GM23338 (cell line): ENCODE measurements around the gene PRELID3B. TPM values are rescaled to one million over a fixed set of nuclear protein-coding genes. Genes with fewer than 3 reads are reported as not detected.

Source experiments
- ATAC-seq: fragments of 200-7000 bp; cut with Tn5 transposase; 3 replicates; pipeline ENCODE4 v1.9.1; 2020
- DNase-seq: peaks from one replicate; pipeline ENCODE4 v3.0.0-alpha.2; 2015; ENCODE audit warnings: low spot score
- H2AFZ ChIP-seq: fragments of 200-600 bp; sonication (generic); 2 replicates; pipeline ENCODE4 v1.8.0; 2016; ENCODE audit warnings: antibody characterized with exemption, mild to moderate bottlenecking, moderate library complexity
- H3F3A ChIP-seq: fragments of 200-600 bp; sonication (generic); replicated peaks from 2 replicates; pipeline ENCODE4 v1.8.0; 2017; ENCODE audit warnings: antibody characterized with exemption, mixed run types, low read depth
- H3K27ac ChIP-seq: fragments of 200-600 bp; sonication (generic); 2 replicates; pipeline ENCODE4 v1.6.1; 2016; ENCODE audit warnings: low read depth
- H3K27me3 ChIP-seq: fragments of 200-600 bp; sonication (generic); 2 replicates; pipeline ENCODE4 v1.8.0; 2016; ENCODE audit warnings: mild to moderate bottlenecking, mixed run types, moderate library complexity; ENCODE audit not compliant: insufficient read depth
- H3K36me3 ChIP-seq: fragments of 200-600 bp; sonication (generic); 2 replicates; pipeline ENCODE4 v1.8.0; 2016; ENCODE audit warnings: mild to moderate bottlenecking; ENCODE audit not compliant: insufficient read depth
- H3K4me1 ChIP-seq: fragments of 200-600 bp; sonication (generic); 2 replicates; pipeline ENCODE4 v1.8.0; 2016; ENCODE audit warnings: mild to moderate bottlenecking, moderate library complexity; ENCODE audit not compliant: insufficient read depth
- H3K4me2 ChIP-seq: fragments of 200-600 bp; sonication (generic); 2 replicates; pipeline ENCODE4 v1.7.1; 2017; ENCODE audit warnings: mixed run types
- H3K4me3 ChIP-seq: fragments of 200-600 bp; sonication (generic); 2 replicates; pipeline ENCODE4 v1.6.1; 2016; ENCODE audit warnings: mixed run types
- H3K79me2 ChIP-seq: fragments of 200-600 bp; sonication (generic); replicated peaks from 2 replicates; pipeline ENCODE4 v1.8.0; 2017; ENCODE audit warnings: mild to moderate bottlenecking; ENCODE audit not compliant: insufficient read depth
- H3K9me2 ChIP-seq: fragments of 200-600 bp; sonication (generic); 2 replicates; pipeline ENCODE4 v1.8.0; 2017; ENCODE audit not compliant: insufficient read depth
- H4K20me1 ChIP-seq: fragments of 200-600 bp; sonication (generic); replicated peaks from 2 replicates; pipeline ENCODE4 v1.8.0; 2017; ENCODE audit warnings: mild to moderate bottlenecking; ENCODE audit not compliant: insufficient read depth
- H3K27ac Mint-ChIP-seq: 2 replicates; pipeline ENCODE4 v1.8.0; 2020; ENCODE audit warnings: inconsistent platforms, mild to moderate bottlenecking, moderate library complexity, mixed read lengths
- H3K27me3 Mint-ChIP-seq: 3 replicates; pipeline ENCODE4 v1.8.0; 2022; ENCODE audit warnings: low read depth, mild to moderate bottlenecking, moderate library complexity, mixed read lengths, inconsistent platforms; ENCODE audit not compliant: insufficient read depth, poor library complexity
- H3K36me3 Mint-ChIP-seq: 3 replicates; pipeline ENCODE4 v1.8.0; 2021; ENCODE audit warnings: low read depth, mild to moderate bottlenecking, inconsistent platforms, moderate library complexity, mixed read lengths
- H3K4me1 Mint-ChIP-seq: 3 replicates; pipeline ENCODE4 v1.8.0; 2020; ENCODE audit warnings: mild to moderate bottlenecking, inconsistent platforms, mixed read lengths
- H3K4me3 Mint-ChIP-seq: 3 replicates; pipeline ENCODE4 v1.8.0; 2021; ENCODE audit warnings: moderate library complexity, mild to moderate bottlenecking, inconsistent platforms, mixed read lengths
- H3K9me3 Mint-ChIP-seq: 3 replicates; pipeline ENCODE4 v1.8.0; 2020; ENCODE audit warnings: moderate library complexity, mild to moderate bottlenecking, inconsistent platforms, mixed read lengths
- CREB1 ChIP-seq: fragments of 250-450 bp; sonication (Bioruptor Pico); IDR thresholded peaks from 2 replicates; pipeline ENCODE4 v1.5.0; 2020; ENCODE audit warnings: low read depth, mild to moderate bottlenecking, moderate library complexity
- EZH2 ChIP-seq: fragments of 200-600 bp; sonication (generic); IDR thresholded peaks from one replicate; pipeline ENCODE4 v1.8.0; 2017; ENCODE audit warnings: antibody characterized with exemption, mild to moderate bottlenecking, low read depth; ENCODE audit not compliant: unreplicated experiment
- EZH2phosphoT487 ChIP-seq: fragments of 200-600 bp; sonication (generic); IDR thresholded peaks from one replicate; pipeline ENCODE4 v1.8.1; 2018; ENCODE audit warnings: antibody characterized with exemption; ENCODE audit not compliant: unreplicated experiment
- JUNB ChIP-seq: IDR thresholded peaks from one replicate; pipeline ENCODE4 v1.6.1; 2016; ENCODE audit warnings: antibody characterized with exemption; ENCODE audit not compliant: unreplicated experiment
- NANOG ChIP-seq: IDR thresholded peaks from 2 replicates; pipeline ENCODE4 v1.6.1; 2016; ENCODE audit warnings: antibody characterized with exemption, borderline replicate concordance
- POLR2AphosphoS5 ChIP-seq: IDR thresholded peaks from 2 replicates; pipeline ENCODE4 v1.6.1; 2016; ENCODE audit warnings: antibody characterized with exemption, low read depth
- STAT1 ChIP-seq: IDR thresholded peaks from one replicate; pipeline ENCODE4 v1.6.1; 2016; ENCODE audit warnings: antibody characterized with exemption; ENCODE audit not compliant: unreplicated experiment
- ZNF114 ChIP-seq: fragments of 250-450 bp; sonication (Bioruptor Pico); IDR thresholded peaks from 2 replicates; pipeline ENCODE4 v1.5.0; 2020; ENCODE audit warnings: mild to moderate bottlenecking, moderate library complexity
- ZNF331 ChIP-seq: fragments of 250-450 bp; sonication (Bioruptor Pico); IDR thresholded peaks from 2 replicates; pipeline ENCODE4 v1.5.0; 2020; ENCODE audit warnings: low read depth, mild to moderate bottlenecking, moderate library complexity
- polyA plus RNA-seq: library from polyadenylated mRNA; unstranded; fragments of >200 nt; fragmentation: Nextera tagmentation; extraction: Ambion mirVana; gene quantifications from 2 replicates; pipeline ENCODE4 v1.2.1, GENCODE V29; 2016
- total RNA-seq: library from RNA; depleted of rRNA; stranded (reverse); fragments of >200 nt; shearing (Covaris generic); gene quantifications from 2 replicates; pipeline ENCODE4 v1.2.3, GENCODE V29; 2014
- TF ChIP-seq, protein P1 (sequence below): IDR thresholded peaks from 2 replicates; pipeline ENCODE4 v1.6.1; 2016; ENCODE audit warnings: antibody characterized with exemption
- TF ChIP-seq, protein P2 (sequence below), 2 experiments: fragments of 200-600 bp in 1 of 2; sonication (generic) in 1 of 2; conservative IDR thresholded peaks; 2 replicates each; pipeline versions ENCODE4 v1.5.1 to v1.6.1; 2016 to 2017; ENCODE audit warnings: antibody characterized with exemption in 2 of 2, low read depth in 2 of 2, mild to moderate bottlenecking in 2 of 2, moderate library complexity in 1 of 2

PRELID3B gene
- total and polyA plus RNA-seq, 2 experiments from 2014 or later = 42.7 to 43.6 TPM

DNA sequence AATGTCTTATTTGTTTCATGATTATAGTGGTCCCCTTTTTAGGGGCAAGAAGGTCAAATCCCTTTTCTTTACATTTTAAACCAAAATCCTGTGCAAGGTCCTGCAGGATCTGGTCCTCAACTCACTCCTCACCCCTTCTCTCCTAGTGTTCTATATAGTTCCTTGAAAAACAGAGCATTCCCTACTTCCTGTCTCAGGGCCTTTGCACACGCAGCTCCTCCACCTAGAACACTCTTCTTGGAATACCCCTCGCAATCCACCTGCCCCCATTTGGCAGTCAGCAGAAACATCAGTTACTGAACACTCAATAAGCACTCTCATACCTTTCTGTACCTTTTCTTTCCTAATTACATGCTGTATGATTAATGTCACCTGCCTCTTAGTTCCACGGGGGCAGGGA is 7.2 kb downstream of the PRELID3B start:
- Histone ChIP-seq H3K36me3 (peaks cover 40% of the 10 kb centered on the region), H3K4me2 (no peak overlapping the region), H3K4me1 (peaks cover 13% of the 10 kb centered on the region), H2AFZ (no peak overlapping the region), H3K27ac (no peak overlapping the region), H3K4me3 (no peak overlapping the region), H3K9me2 (no peaks in the 10 kb centered on the region), H3K79me2 (peaks cover 51% of the 10 kb centered on the region), H3F3A (0 out of 2 replicates have a peak, but pooled peaks cover 3% of the 10 kb centered on the region), H3K27me3 (0 out of 2 replicates have a peak, but pooled peaks cover 4% of the 10 kb centered on the region), H4K20me1 (peaks cover 21% of the 10 kb centered on the region; the same call in 1 of the 2 replicates)
- no peak for TF ChIP-seq POLR2AphosphoS5
- no peak for TF ChIP-seq ZNF331 (CRISPR knock-in tag)
- no peak for TF ChIP-seq STAT1
- no peak for TF ChIP-seq CREB1 (CRISPR knock-in tag)
- no peak for TF ChIP-seq JUNB
- H3K4me1 Mint-ChIP-seq = peaks cover 10% of the 10 kb centered on the region; the same call in 2 of the 3 replicates
- no peak for DNase-seq
- H3K27me3 Mint-ChIP-seq = peaks cover 7% of the 10 kb centered on the region
- H3K27ac Mint-ChIP-seq = no peak overlapping the region
- no peak for ATAC-seq
- no peak overlapping the region for H3K4me3 Mint-ChIP-seq
- H3K36me3 Mint-ChIP-seq = peaks cover 51% of the 10 kb centered on the region
- no peaks in the 10 kb centered on the region for H3K9me3 Mint-ChIP-seq

DNA sequence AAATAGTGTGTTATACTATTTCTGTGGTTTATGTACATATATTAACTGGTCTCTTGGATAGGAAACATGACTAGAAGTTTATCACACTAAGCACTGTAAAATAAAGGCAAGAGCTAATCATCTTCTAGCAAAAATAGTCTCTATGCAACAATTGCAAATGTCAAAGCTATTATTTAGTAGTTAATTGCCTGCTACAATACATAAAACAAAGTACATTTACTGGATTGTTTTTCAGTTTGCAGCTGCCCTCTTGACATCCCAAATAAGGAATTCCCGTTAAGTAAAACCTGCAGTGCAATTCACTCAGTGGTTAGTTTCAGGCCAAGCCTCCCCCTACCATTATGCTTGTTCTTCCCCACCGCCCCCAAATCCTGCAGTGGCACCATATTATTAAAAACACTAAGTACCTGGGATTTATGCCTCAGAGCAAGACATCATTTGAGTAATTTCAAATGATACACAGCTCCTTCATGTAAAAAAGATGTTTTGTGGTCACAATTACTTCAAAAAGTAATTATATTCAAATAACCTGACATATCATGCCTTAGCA is 8.9 kb downstream of the PRELID3B start:
- peaks cover 25% of the 10 kb centered on the region for H4K20me1 ChIP-seq
- DNase-seq = no peak
- no peak overlapping the region for H3K4me2 ChIP-seq
- no peak overlapping the region for H3K27ac ChIP-seq
- H3K4me1 ChIP-seq = peaks cover 19% of the 10 kb centered on the region
- peaks cover 48% of the 10 kb centered on the region for H3K36me3 ChIP-seq
- no peaks in the 10 kb centered on the region for H3K9me2 ChIP-seq
- H3K9me3 Mint-ChIP-seq = no peaks in the 10 kb centered on the region
- H3K4me1 Mint-ChIP-seq = peaks cover 10% of the 10 kb centered on the region; the same call in 2 of the 3 replicates
- H2AFZ ChIP-seq = no peak overlapping the region
- peaks cover 68% of the 10 kb centered on the region for H3K36me3 Mint-ChIP-seq
- H3K4me3 Mint-ChIP-seq = peak overlapping the region; percentile 13; the same call in 2 of the 3 replicates
- TF ChIP-seq, protein P1, sequence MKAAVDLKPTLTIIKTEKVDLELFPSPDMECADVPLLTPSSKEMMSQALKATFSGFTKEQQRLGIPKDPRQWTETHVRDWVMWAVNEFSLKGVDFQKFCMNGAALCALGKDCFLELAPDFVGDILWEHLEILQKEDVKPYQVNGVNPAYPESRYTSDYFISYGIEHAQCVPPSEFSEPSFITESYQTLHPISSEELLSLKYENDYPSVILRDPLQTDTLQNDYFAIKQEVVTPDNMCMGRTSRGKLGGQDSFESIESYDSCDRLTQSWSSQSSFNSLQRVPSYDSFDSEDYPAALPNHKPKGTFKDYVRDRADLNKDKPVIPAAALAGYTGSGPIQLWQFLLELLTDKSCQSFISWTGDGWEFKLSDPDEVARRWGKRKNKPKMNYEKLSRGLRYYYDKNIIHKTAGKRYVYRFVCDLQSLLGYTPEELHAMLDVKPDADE = no peak
- TF ChIP-seq ZNF114 (CRISPR knock-in tag) (no peak), CREB1 (CRISPR knock-in tag) (no peak), JUNB (no peak)
- 0 out of 2 replicates have a peak, but pooled peaks cover 4% of the 10 kb centered on the region for H3K27me3 ChIP-seq
- 0 out of 2 replicates have a peak, but pooled peaks cover 3% of the 10 kb centered on the region for H3F3A ChIP-seq
- H3K27me3 Mint-ChIP-seq = peaks cover 15% of the 10 kb centered on the region
- H3K4me3 ChIP-seq = no peak overlapping the region
- H3K27ac Mint-ChIP-seq = no peak overlapping the region
- peaks cover 48% of the 10 kb centered on the region for H3K79me2 ChIP-seq
- no peak for ATAC-seq

DNA sequence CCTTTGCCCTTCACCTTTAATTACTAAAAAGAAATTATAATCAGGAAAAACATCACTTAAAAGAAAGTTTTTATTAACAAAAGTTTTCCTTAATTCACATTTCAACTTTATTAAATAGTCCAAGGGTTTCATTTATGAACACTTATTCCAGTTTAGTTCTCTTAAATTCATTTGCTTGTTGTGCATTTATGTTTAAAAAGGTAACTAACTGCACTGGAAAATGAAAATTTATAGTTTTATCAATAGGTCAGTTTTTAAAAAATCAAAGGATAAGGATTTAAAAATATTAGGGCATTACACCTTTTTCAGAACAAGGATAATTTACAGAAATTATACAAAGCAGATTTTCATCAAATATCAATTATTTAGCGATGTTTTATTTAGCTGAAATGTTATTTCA is 9.5 kb downstream of the PRELID3B start:
- peak overlapping the region; percentile 93 for H3K4me3 Mint-ChIP-seq
- no peak for ATAC-seq
- peaks cover 15% of the 10 kb centered on the region for H3K27me3 Mint-ChIP-seq
- H3K4me2 ChIP-seq = peak overlapping the region; percentile 72
- 0 out of 2 replicates have a peak, but pooled peaks cover 3% of the 10 kb centered on the region for H3F3A ChIP-seq
- peaks cover 19% of the 10 kb centered on the region for H3K4me1 ChIP-seq
- no peaks in the 10 kb centered on the region for H3K9me2 ChIP-seq
- H4K20me1 ChIP-seq = peaks cover 31% of the 10 kb centered on the region
- no peak overlapping the region for H2AFZ ChIP-seq
- H3K27ac ChIP-seq = no peak overlapping the region
- peaks cover 50% of the 10 kb centered on the region for H3K36me3 ChIP-seq
- no peak for DNase-seq
- no peaks in the 10 kb centered on the region for H3K9me3 Mint-ChIP-seq
- H3K27me3 ChIP-seq = 0 out of 2 replicates have a peak, but pooled peaks cover 4% of the 10 kb centered on the region
- peak overlapping the region; percentile 90 for H3K4me3 ChIP-seq
- peaks cover 74% of the 10 kb centered on the region for H3K36me3 Mint-ChIP-seq
- H3K79me2 ChIP-seq = peaks cover 47% of the 10 kb centered on the region
- H3K4me1 Mint-ChIP-seq = peaks cover 13% of the 10 kb centered on the region; the same call in 2 of the 3 replicates
- H3K27ac Mint-ChIP-seq = no peak overlapping the region
- TF ChIP-seq, protein P2, sequence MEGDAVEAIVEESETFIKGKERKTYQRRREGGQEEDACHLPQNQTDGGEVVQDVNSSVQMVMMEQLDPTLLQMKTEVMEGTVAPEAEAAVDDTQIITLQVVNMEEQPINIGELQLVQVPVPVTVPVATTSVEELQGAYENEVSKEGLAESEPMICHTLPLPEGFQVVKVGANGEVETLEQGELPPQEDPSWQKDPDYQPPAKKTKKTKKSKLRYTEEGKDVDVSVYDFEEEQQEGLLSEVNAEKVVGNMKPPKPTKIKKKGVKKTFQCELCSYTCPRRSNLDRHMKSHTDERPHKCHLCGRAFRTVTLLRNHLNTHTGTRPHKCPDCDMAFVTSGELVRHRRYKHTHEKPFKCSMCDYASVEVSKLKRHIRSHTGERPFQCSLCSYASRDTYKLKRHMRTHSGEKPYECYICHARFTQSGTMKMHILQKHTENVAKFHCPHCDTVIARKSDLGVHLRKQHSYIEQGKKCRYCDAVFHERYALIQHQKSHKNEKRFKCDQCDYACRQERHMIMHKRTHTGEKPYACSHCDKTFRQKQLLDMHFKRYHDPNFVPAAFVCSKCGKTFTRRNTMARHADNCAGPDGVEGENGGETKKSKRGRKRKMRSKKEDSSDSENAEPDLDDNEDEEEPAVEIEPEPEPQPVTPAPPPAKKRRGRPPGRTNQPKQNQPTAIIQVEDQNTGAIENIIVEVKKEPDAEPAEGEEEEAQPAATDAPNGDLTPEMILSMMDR (conservative IDR thresholded peaks at IDR 0.05; ENCODE audit: low read depth in 2 of 2) = no peak
- TF ChIP-seq, protein P1 = no peak
- no peak for TF ChIP-seq ZNF331 (CRISPR knock-in tag)
- TF ChIP-seq EZH2 = no peak
- TF ChIP-seq POLR2AphosphoS5 = no peak
- TF ChIP-seq JUNB = no peak
- TF ChIP-seq EZH2phosphoT487 = no peak
- TF ChIP-seq STAT1 = no peak
- TF ChIP-seq NANOG = no peak
- TF ChIP-seq ZNF114 (CRISPR knock-in tag) = no peak
- no peak for TF ChIP-seq CREB1 (CRISPR knock-in tag)
